Smooth muscle cell (in vitro differentiated cells): ENCODE results near the gene ZXDC. TPM values are rescaled to one million over a fixed set of nuclear protein-coding genes. Genes with fewer than 3 reads are reported as not detected.

Source experiments
- DNase-seq: peaks from one replicate; lab custom pipeline; 2025; ENCODE audit not compliant: unreplicated experiment; lab: John Stamatoyannopoulos, UW
- H2AFZ ChIP-seq: fragments of 200-600 bp; sonication (generic); 2 replicates; pipeline ENCODE4 v1.6.0; 2016; ENCODE audit warnings: antibody characterized with exemption, low read depth, mild to moderate bottlenecking
- H3F3A ChIP-seq: fragments of 200-600 bp; sonication (generic); 2 replicates; pipeline ENCODE4 v1.6.0; 2017; ENCODE audit warnings: antibody characterized with exemption, low read depth
- H3K27ac ChIP-seq: fragments of 200-600 bp; sonication (generic); 2 replicates; pipeline ENCODE4 v1.5.1; 2016; ENCODE audit warnings: low read depth, mild to moderate bottlenecking
- H3K27me3 ChIP-seq: fragments of 200-600 bp; sonication (generic); 2 replicates; pipeline ENCODE4 v1.6.1; 2016; ENCODE audit warnings: low read depth, mild to moderate bottlenecking
- H3K36me3 ChIP-seq: fragments of 200-600 bp; sonication (generic); 2 replicates; pipeline ENCODE4 v1.5.1; 2016; ENCODE audit warnings: low read depth
- H3K4me1 ChIP-seq: fragments of 200-600 bp; sonication (generic); 2 replicates; pipeline ENCODE4 v1.5.1; 2016; ENCODE audit warnings: low read depth
- H3K4me2 ChIP-seq: fragments of 200-600 bp; sonication (generic); 2 replicates; pipeline ENCODE4 v1.6.0; 2016; ENCODE audit warnings: mild to moderate bottlenecking
- H3K4me3 ChIP-seq: fragments of 200-600 bp; sonication (generic); 2 replicates; pipeline ENCODE4 v1.5.1; 2016; ENCODE audit warnings: mild to moderate bottlenecking
- H3K79me2 ChIP-seq: fragments of 200-600 bp; sonication (generic); 2 replicates; pipeline ENCODE4 v1.6.0; 2016; ENCODE audit warnings: low read depth, mild to moderate bottlenecking
- H3K9ac ChIP-seq: fragments of 200-600 bp; sonication (generic); 2 replicates; pipeline ENCODE4 v1.6.0; 2016; ENCODE audit warnings: low read depth
- H3K9me3 ChIP-seq: fragments of 200-600 bp; sonication (generic); replicated peaks from 2 replicates; pipeline ENCODE4 v1.5.1; 2016; ENCODE audit warnings: low read depth
- H4K20me1 ChIP-seq: fragments of 200-600 bp; sonication (generic); 2 replicates; pipeline ENCODE4 v1.6.0; 2016; ENCODE audit warnings: low read depth
- WGBS: methylation state at CpG from one replicate; pipeline ENCODE4 v1.1.7; 2016; ENCODE audit warnings: low lambda C conversion rate; 5-methylcytosine and 5-hydroxymethylcytosine counted together
- polyA plus RNA-seq: library from polyadenylated mRNA; unstranded; fragments of >200 nt; fragmentation: Nextera tagmentation; extraction: Ambion mirVana; gene quantifications from 2 replicates; pipeline ENCODE4 v1.2.1, GENCODE V29; 2016
- total RNA-seq: library from RNA; depleted of rRNA; stranded (reverse); fragments of >200 nt; gene quantifications from 2 replicates; pipeline ENCODE4 v1.2.3, GENCODE V29; 2014
- TF ChIP-seq, protein P1 (sequence below): fragments of 200-600 bp; sonication (generic); IDR thresholded peaks from 2 replicates; pipeline ENCODE4 v1.5.1; 2017; ENCODE audit warnings: borderline replicate concordance, mild to moderate bottlenecking, antibody characterized with exemption; ENCODE audit not compliant: insufficient read depth, poor library complexity, severe bottlenecking

Gene ZXDC
- total and polyA plus RNA-seq, 2 experiments from 2014 or later: 9.2 to 20.4 TPM

DNA sequence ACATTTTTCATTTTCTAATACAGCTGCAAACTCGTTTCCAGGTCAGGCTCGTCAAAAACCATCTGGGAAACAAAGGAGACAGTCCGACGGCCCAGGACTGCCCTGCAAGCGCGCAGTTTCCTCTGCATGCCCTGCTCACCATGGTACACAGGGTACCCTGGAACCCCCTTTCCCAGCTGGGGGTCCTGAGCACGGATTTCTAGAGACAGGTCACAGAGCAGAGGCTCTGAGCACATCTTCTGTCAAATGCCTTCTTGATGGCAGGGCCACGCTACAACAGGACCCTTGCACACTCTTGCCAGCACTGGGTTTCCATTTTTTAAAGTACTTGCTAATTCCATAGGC, 8.1 kb downstream of the ZXDC start:
- WGBS: 85% methylated on average over 8 of the region's 8 CpGs
- Histone ChIP-seq H3F3A (no peaks in the 10 kb centered on the region), H3K9ac (no peak overlapping the region), H3K36me3 (peaks cover 12% of the 10 kb centered on the region), H3K79me2 (peaks cover 55% of the 10 kb centered on the region), H2AFZ (no peak overlapping the region), H3K27me3 (no peaks in the 10 kb centered on the region), H3K9me3 (no peaks in the 10 kb centered on the region), H3K4me3 (no peak overlapping the region), H3K4me2 (no peak overlapping the region), H4K20me1 (peaks cover 92% of the 10 kb centered on the region), H3K4me1 (peaks cover 5% of the 10 kb centered on the region), H3K27ac (no peak overlapping the region)
- DNase-seq: no peak
- TF ChIP-seq, protein P1, sequence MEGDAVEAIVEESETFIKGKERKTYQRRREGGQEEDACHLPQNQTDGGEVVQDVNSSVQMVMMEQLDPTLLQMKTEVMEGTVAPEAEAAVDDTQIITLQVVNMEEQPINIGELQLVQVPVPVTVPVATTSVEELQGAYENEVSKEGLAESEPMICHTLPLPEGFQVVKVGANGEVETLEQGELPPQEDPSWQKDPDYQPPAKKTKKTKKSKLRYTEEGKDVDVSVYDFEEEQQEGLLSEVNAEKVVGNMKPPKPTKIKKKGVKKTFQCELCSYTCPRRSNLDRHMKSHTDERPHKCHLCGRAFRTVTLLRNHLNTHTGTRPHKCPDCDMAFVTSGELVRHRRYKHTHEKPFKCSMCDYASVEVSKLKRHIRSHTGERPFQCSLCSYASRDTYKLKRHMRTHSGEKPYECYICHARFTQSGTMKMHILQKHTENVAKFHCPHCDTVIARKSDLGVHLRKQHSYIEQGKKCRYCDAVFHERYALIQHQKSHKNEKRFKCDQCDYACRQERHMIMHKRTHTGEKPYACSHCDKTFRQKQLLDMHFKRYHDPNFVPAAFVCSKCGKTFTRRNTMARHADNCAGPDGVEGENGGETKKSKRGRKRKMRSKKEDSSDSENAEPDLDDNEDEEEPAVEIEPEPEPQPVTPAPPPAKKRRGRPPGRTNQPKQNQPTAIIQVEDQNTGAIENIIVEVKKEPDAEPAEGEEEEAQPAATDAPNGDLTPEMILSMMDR: no peak

DNA sequence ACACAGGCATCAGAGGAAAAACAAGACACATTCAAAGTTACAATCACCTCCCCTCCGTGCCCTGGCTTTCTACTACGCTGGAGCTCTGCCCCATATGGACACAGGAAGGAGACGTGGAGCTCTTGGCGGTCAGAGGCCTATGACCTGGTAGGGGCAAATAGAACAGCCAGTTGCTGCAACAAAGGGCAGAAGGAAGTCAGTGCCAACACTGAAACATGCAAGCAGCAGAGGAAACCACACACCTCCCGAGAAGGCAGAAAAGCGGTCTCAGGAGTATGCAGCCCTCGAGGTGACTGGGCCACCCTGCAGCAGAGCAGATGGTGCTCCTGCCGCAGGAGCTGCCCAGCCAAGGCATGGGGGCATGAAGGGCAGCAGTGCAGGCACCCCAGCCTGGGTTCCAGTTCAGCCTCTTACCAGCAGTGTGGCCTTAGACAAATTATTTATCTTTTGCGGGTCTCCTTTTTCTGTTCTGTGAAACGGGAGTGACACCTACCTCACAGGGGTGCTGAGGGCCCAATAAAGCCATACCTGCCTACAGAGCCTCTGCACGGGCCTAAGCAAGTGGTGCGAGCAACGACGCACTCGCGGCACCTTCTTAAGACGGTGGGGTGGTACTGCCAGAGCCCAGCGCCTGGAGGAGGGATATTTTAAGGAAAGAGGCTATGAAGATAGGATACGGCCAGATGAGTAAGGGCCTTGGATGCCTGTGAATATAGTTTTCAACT, 8.6 kb downstream of the ZXDC start:
- DNase-seq: no peak
- H3K79me2 ChIP-seq: peaks cover 50% of the 10 kb centered on the region
- H3K27me3 ChIP-seq: no peaks in the 10 kb centered on the region
- no peak overlapping the region for H2AFZ ChIP-seq
- H3K4me3 ChIP-seq: no peak overlapping the region
- TF ChIP-seq, protein P1: no peak
- H3K4me2 ChIP-seq: no peak overlapping the region
- H3K9me3 ChIP-seq: no peaks in the 10 kb centered on the region
- H3K36me3 ChIP-seq: peaks cover 12% of the 10 kb centered on the region
- H4K20me1 ChIP-seq: peaks cover 88% of the 10 kb centered on the region
- no peak overlapping the region for H3K27ac ChIP-seq
- H3K4me1 ChIP-seq: no peaks in the 10 kb centered on the region
- no peaks in the 10 kb centered on the region for H3F3A ChIP-seq
- 94% methylated on average over 19 of the region's 19 CpGs for WGBS
- no peak overlapping the region for H3K9ac ChIP-seq

DNA sequence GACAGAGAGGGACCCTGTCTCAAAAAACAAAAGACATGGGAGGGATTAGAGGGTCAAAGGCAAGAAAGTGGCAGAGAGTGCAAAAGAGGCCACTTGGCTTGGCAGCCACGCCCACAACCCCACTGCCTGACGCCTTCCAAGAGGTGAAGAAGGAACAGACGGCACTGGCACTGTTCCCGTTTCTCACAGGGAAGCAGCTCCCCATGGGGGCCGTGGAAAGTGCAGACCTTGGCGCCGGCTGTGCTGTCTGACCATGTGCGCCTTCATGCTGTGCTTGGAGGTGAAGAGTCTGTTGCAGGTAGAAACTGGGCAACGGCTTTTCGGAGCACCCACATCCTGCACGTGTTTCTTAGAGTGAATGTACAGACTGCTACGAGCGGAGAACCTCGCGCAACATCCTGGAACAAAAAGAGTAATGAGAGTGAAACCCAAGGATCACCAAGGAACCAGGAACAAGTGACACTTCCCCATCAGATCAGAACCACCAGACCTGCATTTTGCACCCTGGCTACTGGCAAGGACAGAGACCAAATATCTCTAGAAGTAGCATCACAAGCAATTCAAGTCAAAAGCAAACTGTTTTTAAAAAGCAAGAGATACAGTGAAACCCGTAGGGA, 9.7 kb downstream of the ZXDC start:
- Histone ChIP-seq H4K20me1 (peaks cover 77% of the 10 kb centered on the region), H3K79me2 (peaks cover 40% of the 10 kb centered on the region)
- WGBS: 96% methylated on average over 16 of the region's 16 CpGs

More for the DNA sequence above, 9.7 kb downstream of the ZXDC start:
- no peak overlapping the region for H2AFZ ChIP-seq
- TF ChIP-seq, protein P1: no peak
- no peak for DNase-seq
- no peak overlapping the region for H3K4me2 ChIP-seq
- H3F3A ChIP-seq: no peaks in the 10 kb centered on the region
- no peaks in the 10 kb centered on the region for H3K27me3 ChIP-seq
- no peak overlapping the region for H3K4me3 ChIP-seq
- peaks cover 21% of the 10 kb centered on the region for H3K36me3 ChIP-seq
- H3K9ac ChIP-seq: no peak overlapping the region
- no peaks in the 10 kb centered on the region for H3K9me3 ChIP-seq
- H3K27ac ChIP-seq: no peak overlapping the region
- H3K4me1 ChIP-seq: no peaks in the 10 kb centered on the region
